IMR-90 (cell line): ENCODE results near the gene PCDHA8. TPM values are rescaled to one million over a fixed set of nuclear protein-coding genes. Genes with fewer than 3 reads are reported as not detected.

Experiments
- ATAC-seq: fragments of 200-7000 bp; cut with Tn5 transposase; 2 replicates; pipeline ENCODE4 v1.9.1; 2020; ENCODE audit warnings: low read depth, mild to moderate bottlenecking, moderate library complexity
- BruUV-seq: library from RNA; stranded (reverse); fragments of 400-500 nt; replicated peaks from 2 replicates; lab custom pipeline; 2021; lab: Mats Ljungman, UMichigan
- CTCF ChIA-PET: fragments of 300-600 bp; formaldehyde crosslinking; extraction: SDS; loops from one replicate; lab custom pipeline; 2021; ENCODE audit warnings: antibody characterized with exemption; lab: Yijun Ruan, JAX
- POLR2A ChIA-PET: fragments of 300-600 bp; sonication (Branson Sonifier 250); formaldehyde crosslinking; loops from one replicate; lab custom pipeline; 2022; ENCODE audit warnings: antibody characterized with exemption; ENCODE audit not compliant: unreplicated experiment; lab: Charles Lee
- DNase-seq: peaks from one replicate; pipeline ENCODE4 v3.0.0; 2013
- H2AFZ ChIP-seq: replicated peaks from 2 replicates; pipeline ENCODE3; 2013; ENCODE audit warnings: low read length, mild to moderate bottlenecking; ENCODE audit not compliant: poor library complexity
- H2AK5ac ChIP-seq: 2 replicates; pipeline ENCODE4 v1.6.1; 2013; ENCODE audit warnings: low read depth, low read length, inconsistent platforms
- H2AK9ac ChIP-seq: replicated peaks from 2 replicates; pipeline ENCODE3; 2013; ENCODE audit warnings: mild to moderate bottlenecking, low read depth, low read length, moderate library complexity; ENCODE audit not compliant: poor library complexity
- H2BK120ac ChIP-seq: 2 replicates; pipeline ENCODE4 v1.6.1; 2013; ENCODE audit warnings: low read depth, low read length, inconsistent platforms
- H2BK15ac ChIP-seq: 3 replicates; pipeline ENCODE4 v1.6.1; 2013; ENCODE audit warnings: low read depth, low read length, inconsistent platforms
- H2BK20ac ChIP-seq: 2 replicates; pipeline ENCODE4 v1.6.1; 2013; ENCODE audit warnings: low read depth, mild to moderate bottlenecking, inconsistent platforms, low read length, moderate library complexity
- H2BK5ac ChIP-seq: 2 replicates; pipeline ENCODE4 v1.6.1; 2013; ENCODE audit warnings: mild to moderate bottlenecking, low read depth, low read length, inconsistent platforms; ENCODE audit not compliant: poor library complexity, severe bottlenecking
- H3K14ac ChIP-seq: replicated peaks from 2 replicates; pipeline ENCODE4 v1.6.1; 2013; ENCODE audit warnings: low read depth, low read length, inconsistent platforms
- H3K18ac ChIP-seq: 2 replicates; pipeline ENCODE4 v1.6.1; 2013; ENCODE audit warnings: low read depth, low read length, control low read depth
- H3K23ac ChIP-seq: 2 replicates; pipeline ENCODE4 v1.6.1; 2013; ENCODE audit warnings: low read depth, low read length, inconsistent platforms
- H3K27ac ChIP-seq: 2 replicates; pipeline ENCODE4 v1.5.1; 2013; ENCODE audit warnings: mild to moderate bottlenecking, control low read depth, low read length; ENCODE audit not compliant: insufficient read depth
- H3K27me3 ChIP-seq: 2 replicates; pipeline ENCODE4 v1.6.1; 2013; ENCODE audit warnings: low read length; ENCODE audit not compliant: control insufficient read depth, insufficient read depth
- H3K36me3 ChIP-seq: 2 replicates; pipeline ENCODE4 v1.6.1; 2013; ENCODE audit warnings: low read length, mixed read lengths; ENCODE audit not compliant: control insufficient read depth, insufficient read depth
- H3K4ac ChIP-seq: 2 replicates; pipeline ENCODE4 v1.6.1; 2013; ENCODE audit warnings: low read depth, low read length, inconsistent platforms
- H3K4me1 ChIP-seq: 2 replicates; pipeline ENCODE4 v1.6.1; 2013; ENCODE audit warnings: low read length, mixed read lengths; ENCODE audit not compliant: control insufficient read depth, insufficient read depth
- H3K4me2 ChIP-seq: 2 replicates; pipeline ENCODE4 v1.6.1; 2013; ENCODE audit warnings: low read depth, mild to moderate bottlenecking, control low read depth, low read length, moderate library complexity
- H3K4me3 ChIP-seq: 2 replicates; pipeline ENCODE4 v1.5.1; 2013; ENCODE audit warnings: low read depth, mild to moderate bottlenecking, control low read depth, low read length, moderate library complexity; ENCODE audit not compliant: insufficient read depth
- H3K56ac ChIP-seq: 2 replicates; pipeline ENCODE4 v1.6.1; 2013; ENCODE audit warnings: low read length, inconsistent platforms; ENCODE audit not compliant: insufficient read depth; ENCODE audit errors: extremely low read depth
- H3K79me1 ChIP-seq, 2 experiments: 2 replicates each; pipeline ENCODE4 v1.6.1; 2013; ENCODE audit warnings: low read length in 2 of 2, inconsistent platforms in 1 of 2, low read depth in 1 of 2
- H3K9ac ChIP-seq: 2 replicates; pipeline ENCODE4 v1.6.1; 2013; ENCODE audit warnings: low read depth, low read length, control low read depth
- H3K9me1 ChIP-seq: 2 replicates; pipeline ENCODE4 v1.6.1; 2013; ENCODE audit warnings: low read length, inconsistent platforms; ENCODE audit not compliant: insufficient read depth
- H3K9me3 ChIP-seq: 2 replicates; pipeline ENCODE4 v1.6.1; 2013; ENCODE audit warnings: low read length; ENCODE audit not compliant: control insufficient read depth, insufficient read depth
- H4K20me1 ChIP-seq: 2 replicates; pipeline ENCODE4 v1.6.1; 2013; ENCODE audit warnings: low read length, inconsistent platforms; ENCODE audit not compliant: insufficient read depth
- H4K5ac ChIP-seq: 2 replicates; pipeline ENCODE4 v1.6.1; 2013; ENCODE audit warnings: mild to moderate bottlenecking, low read depth, low read length, control low read depth
- H4K8ac ChIP-seq, 2 experiments: 2 replicates each; pipeline ENCODE4 v1.6.1; 2013; ENCODE audit warnings: low read depth in 2 of 2, low read length in 2 of 2, control low read depth in 1 of 2, inconsistent platforms in 1 of 2
- H4K91ac ChIP-seq: 2 replicates; pipeline ENCODE4 v1.6.1; 2013; ENCODE audit warnings: low read depth, low read length, inconsistent platforms; ENCODE audit not compliant: insufficient read depth
- WGBS, 2 experiments: methylation state at CpG; one replicate each; pipeline versions ENCODE4 v1.1.5 to v1.1.7; 2013; ENCODE audit warnings: missing lambda C conversion rate in 2 of 2; ENCODE audit not compliant: insufficient read length in 1 of 2; ENCODE audit errors: extremely low coverage in 2 of 2; 5-methylcytosine and 5-hydroxymethylcytosine counted together
- dilution Hi-C: fragments of 300-500 bp; cut with HindIII; formaldehyde crosslinking; loops from one replicate; pipeline ENCODE4 v1.14.3; 2018; ENCODE audit warnings: low sequenced_read_pairs; ENCODE audit not compliant: unreplicated experiment
- in situ Hi-C: fragments of 300-500 bp; cut with MboI; formaldehyde crosslinking; loops from 3 replicates; pipeline ENCODE4 v1.14.3; 2019; ENCODE audit warnings: low sequenced_read_pairs, inconsistent platforms, mixed read lengths
- intact Hi-C: fragments of 100-400 bp; cut with micrococcal nuclease; formaldehyde crosslinking; loops from 2 replicates; pipeline ENCODE4 v1.10.0; 2022
- polyA plus RNA-seq, 3 experiments: library from polyadenylated mRNA; depleted of rRNA; stranded (reverse); fragments of >200 nt; gene quantifications; 2 replicates each; pipeline ENCODE4 v1.2.3, GENCODE V29; 2012; ENCODE audit warnings: low replicate concordance in 1 of 3
- total RNA-seq: library from RNA; depleted of rRNA; stranded (reverse); fragments of >200 nt; gene quantifications from 2 replicates; pipeline ENCODE4 v1.2.3, GENCODE V29; 2012
- TF ChIP-seq, protein P1 (sequence below): fragments of 150-350 bp; IDR thresholded peaks from 2 replicates; pipeline ENCODE4 v1.6.1; 2016; ENCODE audit warnings: low read depth, mild to moderate bottlenecking, low read length, moderate library complexity, borderline replicate concordance

PCDHA8 gene
- total and polyA plus RNA-seq, 2 of the 4 experiments (the other 2 are of a cell fraction), result under 0.01 to 0.02 TPM

DNA sequence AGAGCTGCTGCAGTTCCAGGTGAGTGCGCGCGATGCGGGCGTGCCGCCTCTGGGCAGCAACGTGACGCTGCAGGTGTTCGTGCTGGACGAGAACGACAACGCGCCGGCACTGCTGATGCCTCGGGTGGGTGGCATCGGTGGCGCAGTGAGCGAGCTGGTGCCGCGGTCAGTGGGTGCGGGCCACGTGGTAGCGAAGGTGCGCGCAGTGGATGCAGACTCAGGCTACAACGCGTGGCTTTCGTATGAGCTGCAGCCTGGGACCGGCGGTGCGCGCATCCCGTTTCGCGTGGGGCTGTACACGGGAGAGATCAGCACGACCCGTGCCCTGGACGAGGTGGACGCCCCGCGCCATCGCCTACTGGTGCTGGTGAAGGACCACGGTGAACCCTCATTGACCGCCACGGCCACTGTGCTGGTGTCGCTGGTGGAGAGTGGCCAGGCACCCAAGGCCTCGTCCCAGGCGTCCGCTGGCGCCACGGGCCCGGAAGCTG is 38.2 kb upstream of the PCDHA8 start:
- TF ChIP-seq, protein P1, sequence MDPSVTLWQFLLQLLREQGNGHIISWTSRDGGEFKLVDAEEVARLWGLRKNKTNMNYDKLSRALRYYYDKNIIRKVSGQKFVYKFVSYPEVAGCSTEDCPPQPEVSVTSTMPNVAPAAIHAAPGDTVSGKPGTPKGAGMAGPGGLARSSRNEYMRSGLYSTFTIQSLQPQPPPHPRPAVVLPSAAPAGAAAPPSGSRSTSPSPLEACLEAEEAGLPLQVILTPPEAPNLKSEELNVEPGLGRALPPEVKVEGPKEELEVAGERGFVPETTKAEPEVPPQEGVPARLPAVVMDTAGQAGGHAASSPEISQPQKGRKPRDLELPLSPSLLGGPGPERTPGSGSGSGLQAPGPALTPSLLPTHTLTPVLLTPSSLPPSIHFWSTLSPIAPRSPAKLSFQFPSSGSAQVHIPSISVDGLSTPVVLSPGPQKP, result no peak
- no peaks in the 10 kb centered on the region for H3K36me3 ChIP-seq
- in situ Hi-C loops (no loop called here), dilution Hi-C loops (no loop called here), intact Hi-C loops (no loop called here)
- no TSS peak for BruUV-seq
- no peaks in the 10 kb centered on the region for H3K4me1 ChIP-seq
- 45% methylated on average over 31 of the region's 53 CpGs; no CpG with 5 or more reads in 1 of the 2 experiments for WGBS, 2 experiments
- no peak overlapping the region for H2BK15ac ChIP-seq
- H3K18ac ChIP-seq, result no peak overlapping the region
- no peak overlapping the region for H2BK120ac ChIP-seq
- H2AK5ac ChIP-seq, result no peak overlapping the region
- no peak overlapping the region for H3K4ac ChIP-seq
- no peak overlapping the region for H3K56ac ChIP-seq
- no peaks in the 10 kb centered on the region for H3K27me3 ChIP-seq
- H3K4me3 ChIP-seq, result no peak overlapping the region
- no peak overlapping the region for H2BK5ac ChIP-seq
- H3K9me1 ChIP-seq, result no peaks in the 10 kb centered on the region
- ATAC-seq (no peak), DNase-seq (no peak)
- H2AK9ac ChIP-seq, result no peak overlapping the region
- H4K8ac ChIP-seq, result no peak overlapping the region
- no peak overlapping the region for H3K27ac ChIP-seq
- no peak overlapping the region for H2AFZ ChIP-seq
- H3K14ac ChIP-seq, result no peak overlapping the region
- no peaks in the 10 kb centered on the region for H3K79me1 ChIP-seq
- H3K4me2 ChIP-seq, result no peak overlapping the region
- CTCF ChIA-PET, result no interaction called here
- H3K9me3 ChIP-seq, result peaks cover 17% of the 10 kb centered on the region
- no peak overlapping the region for H4K91ac ChIP-seq
- H3K9ac ChIP-seq, result no peak overlapping the region
- POLR2A ChIA-PET, result no interaction called here
- H4K20me1 ChIP-seq, result no peaks in the 10 kb centered on the region
- no peak overlapping the region for H2BK20ac ChIP-seq
- no peak overlapping the region for H4K5ac ChIP-seq
- no peak overlapping the region for H3K23ac ChIP-seq
